Lower leg skin (tissue), 3 donors: ENCODE results near the gene FUT9.

Source experiments
- CTCF ChIP-seq, 3 donors: fragments of 450-650 bp; IDR thresholded peaks; one replicate each; pipeline ENCODE4 v1.5.1; 2016; ENCODE audit warnings: antibody characterized with exemption in 3 of 3, mild to moderate bottlenecking in 3 of 3, moderate library complexity in 2 of 3
- POLR2A ChIP-seq, 2 donors: fragments of 450-650 bp; IDR thresholded peaks; one replicate each; pipeline ENCODE4 v1.6.1; 2016 to 2017; ENCODE audit warnings: antibody characterized with exemption in 2 of 2, mild to moderate bottlenecking in 1 of 2, moderate library complexity in 1 of 2

- TF ChIP-seq CTCF (IDR thresholded peaks at IDR 0.05): no peak
- no peak for TF ChIP-seq POLR2A (IDR thresholded peaks at IDR 0.05)
These were observed 12.9 kb upstream of the FUT9 start for GRCh38 chr6:96002912-96003311.
